Measurements from ENCODE around the gene TARDBP.
"Not testable (repeated sequence)": the region's sequence is repeated elsewhere in the genome, so short reads cannot be mapped to it uniquely, and the experiment has no call there.

The TARDBP gene

DNA sequence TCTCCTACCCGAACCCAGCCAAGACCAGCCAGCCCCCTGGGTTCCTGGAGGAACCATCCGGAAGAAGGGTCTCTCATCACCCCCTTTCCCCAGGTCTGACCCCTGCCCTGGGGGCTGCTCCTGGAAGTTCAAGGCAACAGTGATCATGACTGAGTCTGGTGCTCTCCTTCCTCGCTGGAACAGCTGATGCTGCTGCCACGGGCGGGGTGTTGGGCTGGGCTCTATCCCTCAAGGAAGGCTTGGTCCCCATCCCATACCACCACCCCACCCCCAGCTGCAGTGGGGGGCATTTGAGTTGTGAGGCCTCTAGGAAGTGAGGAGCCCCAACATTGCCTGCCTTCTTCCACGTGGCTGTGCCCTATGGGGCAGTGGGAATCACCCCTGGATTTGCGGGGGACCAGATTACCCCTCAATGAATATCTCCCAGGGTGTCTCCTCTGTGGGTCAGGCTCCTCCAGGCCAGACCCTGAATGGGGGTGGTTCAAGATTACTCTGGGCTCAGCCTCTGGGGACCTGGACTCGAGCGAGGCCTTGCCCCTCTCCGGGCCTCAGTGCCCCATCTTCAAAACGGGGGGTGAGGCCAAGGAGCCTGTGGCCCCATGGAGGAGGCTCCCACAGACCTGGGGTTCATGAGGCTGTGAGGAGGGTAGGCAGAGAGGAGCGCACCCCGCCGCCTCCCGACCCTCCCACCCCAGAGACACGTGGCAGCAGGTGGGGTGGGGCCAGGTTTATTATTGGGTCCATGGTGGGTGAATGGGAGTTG lies 31.8 kb downstream of the TARDBP start:
- no peak for DNase-seq

DNA sequence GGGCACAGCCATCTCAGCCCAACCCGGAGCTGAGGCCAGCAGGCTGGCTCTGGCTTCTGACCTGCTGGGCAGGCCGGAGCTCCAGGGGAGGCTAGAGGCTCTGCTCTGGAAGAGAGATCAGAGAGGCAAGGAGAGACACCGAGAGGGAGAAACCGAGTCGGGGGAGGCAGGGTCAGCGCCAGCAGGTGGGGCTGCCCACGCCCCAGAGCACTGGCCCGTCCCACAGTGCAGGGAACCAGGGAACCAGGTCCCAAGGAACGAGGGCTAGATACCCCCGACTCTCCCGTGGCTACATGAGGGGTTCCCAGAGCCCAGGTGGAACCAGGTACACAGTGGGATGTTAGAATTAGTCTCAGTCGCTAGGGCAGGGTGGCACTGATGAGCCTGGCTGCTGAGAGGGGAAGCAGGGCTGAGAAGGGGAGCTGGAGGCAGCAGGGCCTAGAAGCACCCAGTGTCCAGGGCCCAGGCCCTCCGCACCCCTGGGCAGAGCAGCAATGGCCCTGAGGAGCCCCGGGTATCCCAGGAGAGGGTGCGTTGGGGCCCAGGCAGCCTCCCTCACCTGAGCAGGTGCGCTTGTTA lies 32.5 kb downstream of the TARDBP start:
- no peak for DNase-seq

DNA sequence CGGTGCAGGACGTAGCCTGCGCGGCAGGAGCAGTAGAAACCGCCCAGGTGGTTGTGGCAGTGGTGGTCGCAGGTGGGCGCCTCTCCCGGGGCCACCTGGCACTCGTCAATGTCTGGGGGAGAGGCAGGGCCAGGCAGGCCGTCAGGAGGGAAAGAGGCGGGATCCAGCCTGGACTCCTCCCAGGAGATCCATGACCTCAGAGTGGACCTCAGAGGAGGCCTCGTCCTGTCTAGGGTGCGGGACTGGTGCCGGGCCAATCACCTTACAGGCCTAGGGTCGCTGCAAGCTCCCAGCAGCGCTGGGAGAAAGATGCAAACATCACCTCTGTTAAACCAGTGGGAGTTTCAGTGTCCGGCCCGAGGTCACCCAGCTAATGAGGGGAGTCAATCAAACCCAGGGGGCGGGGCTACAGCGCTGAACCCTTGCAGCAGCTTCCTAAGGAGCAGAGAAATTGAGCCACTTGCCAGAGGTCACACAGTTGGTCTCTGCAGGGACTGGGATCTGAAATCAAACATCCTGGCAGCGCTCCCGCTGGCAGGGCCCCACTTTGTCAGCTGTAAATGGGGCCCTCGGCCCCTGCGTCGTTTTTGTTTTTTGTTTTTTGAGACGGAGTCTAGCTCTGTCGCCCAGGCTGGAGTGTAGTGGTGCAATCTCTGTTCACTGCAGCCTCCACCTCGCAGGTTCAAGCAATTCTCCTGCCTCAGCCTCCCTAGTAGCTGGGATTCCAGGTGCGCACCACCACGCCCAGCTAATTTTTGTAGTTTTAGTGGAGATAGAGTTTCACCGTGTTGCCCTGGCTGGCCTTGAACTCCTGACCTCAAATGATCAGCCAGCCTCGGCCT lies 33.2 kb downstream of the TARDBP start:
- peak; percentile 21 for DNase-seq

DNA sequence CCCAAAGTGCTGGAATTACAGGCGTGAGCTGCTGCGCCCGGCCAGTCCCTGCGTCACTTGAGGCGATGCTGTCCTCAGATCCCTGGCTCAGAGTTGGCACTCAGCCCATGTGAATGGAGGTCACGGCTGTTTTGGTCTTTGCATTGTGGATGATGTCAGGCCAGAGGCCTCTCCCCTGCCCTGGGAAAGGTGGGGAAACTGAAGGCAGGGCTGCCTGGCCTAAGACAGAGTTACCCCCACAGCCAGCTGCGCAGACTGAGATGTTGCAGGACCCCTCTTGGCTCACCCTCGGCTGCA lies 33.8 kb downstream of the TARDBP start:
- DNase-seq = no peak

DNA sequence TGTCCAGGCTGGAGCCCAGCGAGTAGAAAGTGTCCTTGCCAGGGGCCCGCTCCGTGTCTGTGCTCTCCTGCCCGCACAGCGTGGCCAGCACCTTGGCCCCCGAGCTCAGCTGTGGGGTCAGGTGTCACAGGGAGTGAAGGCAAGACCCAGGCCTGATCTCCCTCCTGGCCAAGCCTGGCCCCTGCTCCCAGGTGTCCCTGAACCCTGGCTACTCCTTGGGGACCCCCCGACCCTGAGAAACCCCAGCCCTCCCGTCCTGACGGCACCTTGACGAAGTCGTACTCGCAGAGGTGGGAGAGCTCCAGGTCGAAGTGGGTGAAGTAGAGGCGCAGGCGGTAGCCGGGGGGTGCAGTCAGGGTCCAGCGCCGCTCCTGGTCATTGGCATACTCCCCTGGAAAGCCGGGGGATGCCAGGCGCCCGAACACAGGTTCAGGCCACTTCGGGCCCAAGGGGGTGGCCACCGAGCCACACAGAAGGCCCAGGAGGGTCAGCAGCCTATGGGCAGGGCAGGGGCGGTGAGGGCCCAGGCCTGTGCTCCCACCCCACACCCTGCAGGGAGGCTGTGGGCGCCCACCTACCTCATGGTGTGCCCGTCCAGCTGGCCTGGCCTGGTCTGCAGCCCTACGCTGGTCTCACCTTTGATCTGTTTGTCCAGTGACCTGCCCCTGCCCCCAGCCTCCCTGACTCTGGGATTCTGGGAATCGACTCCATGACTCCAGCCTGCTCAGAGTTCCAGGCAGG lies 34.3 kb downstream of the TARDBP start, which contains the start of gene MASP2:
Gene MASP2, minus strand, starts transcription at position 615 of the 741 bp plus-strand sequence. Its CDS starts 32 bp downstream, at position 583.
- no peak for DNase-seq

DNA sequence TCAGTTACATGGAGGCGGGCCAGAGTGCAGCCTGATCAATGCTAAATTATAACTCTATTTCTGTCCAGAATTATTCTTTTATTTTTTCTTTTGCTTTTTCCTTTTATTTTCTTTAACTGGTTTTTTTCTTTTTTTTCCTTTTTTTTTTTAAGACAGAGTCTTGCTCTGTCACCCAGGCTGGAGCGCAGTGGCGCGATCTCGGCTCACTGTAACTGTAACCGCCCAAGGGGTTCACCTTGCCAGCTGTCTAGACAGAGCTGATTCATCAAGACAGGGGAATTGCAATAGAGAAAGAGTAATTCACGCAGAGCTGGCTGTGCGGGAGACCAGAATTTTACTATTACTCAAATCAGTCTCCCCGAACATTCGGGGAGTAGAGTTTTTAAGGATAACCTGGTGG lies 38.7 kb downstream of the TARDBP start:
- not testable (repeated sequence) for DNase-seq

DNA sequence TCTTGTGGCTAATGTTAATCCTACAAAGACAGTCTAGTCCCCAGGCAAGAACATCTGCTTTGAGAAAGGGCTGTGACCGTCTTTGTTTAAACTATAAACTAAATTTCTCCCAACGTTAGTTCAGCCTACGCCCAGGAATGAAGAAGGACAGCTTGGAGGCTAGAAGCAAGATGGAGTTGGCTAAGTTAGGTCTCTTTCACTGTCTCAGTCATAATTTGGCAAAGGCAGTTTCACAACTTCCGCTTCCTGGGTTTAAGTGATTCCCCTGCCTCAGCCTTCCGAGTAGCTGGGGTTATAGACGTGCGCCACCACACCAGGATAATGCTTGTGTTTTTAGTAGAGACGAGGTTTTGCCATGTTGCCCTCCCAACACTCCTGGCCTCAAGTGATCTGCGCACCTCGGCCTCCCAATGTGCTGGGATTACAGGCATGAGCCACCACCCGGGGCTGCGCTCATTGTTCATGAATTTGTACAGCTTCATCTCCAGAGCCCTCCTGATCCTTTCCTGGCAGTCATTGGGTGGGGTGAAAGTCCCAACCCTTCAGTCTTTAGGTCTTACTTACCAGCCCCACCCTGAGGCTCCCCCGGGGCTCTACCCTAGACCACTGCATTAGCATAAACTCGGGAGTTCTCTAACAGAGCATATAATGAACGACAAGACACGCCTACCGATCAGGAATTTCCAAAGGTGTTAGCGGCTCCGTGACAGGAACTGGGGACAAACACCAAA lies 39.5 kb downstream of the TARDBP start:
- no peak for DNase-seq

DNA sequence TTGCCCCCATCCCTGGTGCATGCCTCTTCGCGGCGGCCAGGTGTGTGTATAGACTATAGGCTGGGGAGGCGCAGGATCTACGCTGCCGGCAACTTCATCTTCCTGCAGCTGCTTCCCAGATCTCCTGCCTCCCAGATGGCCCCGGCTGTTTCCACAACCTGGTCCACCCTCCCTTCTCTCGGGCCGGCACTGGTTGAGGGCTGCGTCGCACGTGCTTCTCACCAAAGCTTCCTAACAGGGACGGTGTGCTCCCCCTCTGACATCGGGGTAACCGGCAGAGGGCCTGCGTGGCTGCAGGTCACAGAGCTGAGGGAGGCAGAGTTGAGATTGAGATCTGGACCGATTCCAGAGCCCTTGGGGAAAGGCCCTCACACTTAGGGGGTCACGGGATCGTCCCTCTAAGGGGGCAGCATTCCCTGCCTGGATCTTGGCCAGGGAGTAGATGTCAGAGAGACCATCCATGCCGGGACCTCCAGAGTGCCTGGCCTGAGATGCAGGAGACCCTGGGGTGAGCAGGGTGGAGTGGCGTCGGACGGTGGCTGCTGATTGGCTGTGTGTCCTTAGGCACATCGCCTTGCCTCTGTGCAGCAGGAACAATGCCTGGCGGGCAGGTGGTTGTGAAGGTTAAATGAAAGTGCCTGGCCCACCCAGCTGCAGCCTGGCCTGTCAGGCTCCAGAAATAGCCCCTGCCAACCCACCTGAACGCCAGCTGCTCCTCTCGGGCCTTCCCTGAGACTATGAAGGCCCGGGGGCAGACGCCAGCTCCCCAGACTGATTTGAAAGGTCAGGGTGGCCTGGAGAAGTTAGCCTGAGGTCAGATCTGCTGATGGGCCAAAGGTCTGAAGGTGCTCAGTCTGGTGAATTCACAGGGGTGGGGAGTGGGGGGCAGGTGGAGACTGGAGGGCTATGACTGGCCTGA lies 40.6 kb downstream of the TARDBP start:
- peak; percentile 85 for DNase-seq

DNA sequence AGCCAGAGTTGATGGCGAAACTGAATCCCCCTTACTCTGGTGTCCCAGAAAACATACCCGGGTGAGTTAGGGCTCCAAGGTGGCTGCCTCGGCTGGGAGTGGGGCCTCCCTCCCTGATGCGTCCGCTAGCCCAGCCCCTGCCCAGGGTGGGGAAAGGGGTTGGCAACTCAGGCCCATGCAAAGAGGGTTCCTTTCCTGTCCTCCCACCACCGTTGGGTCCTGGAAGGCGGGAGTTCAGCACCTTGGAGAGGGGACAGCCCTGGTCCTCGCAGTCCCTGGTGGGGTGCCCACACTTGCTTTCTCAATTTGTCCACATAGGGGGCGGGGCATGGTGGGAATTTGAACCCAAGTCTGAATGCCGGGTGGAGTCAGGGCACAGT lies 41.3 kb downstream of the TARDBP start:
- DNase-seq = peak; percentile 37

DNA sequence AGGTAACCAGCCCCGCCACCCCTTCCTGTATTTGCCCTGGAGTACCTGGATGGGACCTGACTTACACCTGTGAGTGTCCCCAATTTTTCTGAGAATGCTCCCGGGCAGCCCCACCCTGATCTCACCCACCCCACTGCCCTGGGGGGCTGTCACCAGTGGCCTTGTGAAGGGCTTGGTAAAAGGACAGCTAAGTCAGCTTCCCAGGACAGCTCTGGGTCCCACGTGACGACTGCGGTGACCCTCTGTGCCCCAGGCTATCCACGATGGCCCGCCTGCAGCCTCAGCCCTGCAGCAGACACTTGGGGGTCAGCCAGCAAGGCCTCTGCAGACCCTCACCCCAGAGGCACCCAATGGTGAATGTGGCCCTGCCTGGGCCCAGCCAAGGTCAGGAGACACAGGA lies 41.7 kb downstream of the TARDBP start:
- DNase-seq = no peak

DNA sequence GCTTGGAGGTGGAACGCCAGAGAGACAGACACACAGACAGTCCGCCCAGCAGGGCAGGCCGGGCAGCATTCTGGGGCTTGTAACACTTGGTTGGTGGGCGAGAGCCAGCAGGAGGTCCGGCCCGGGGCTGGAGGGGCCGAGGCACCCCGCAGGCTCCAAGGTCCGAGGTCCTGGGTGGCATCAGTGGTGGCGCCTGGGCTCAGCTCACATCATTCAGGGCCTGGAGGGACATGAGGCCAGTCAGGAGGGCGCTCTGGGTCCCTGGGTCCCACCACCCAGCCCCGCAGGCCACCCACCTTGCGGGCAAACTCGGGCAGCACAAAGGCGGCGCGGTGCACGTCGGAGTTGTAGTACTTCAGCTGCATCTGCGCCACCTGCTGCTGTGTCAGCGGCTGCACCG lies 42.2 kb downstream of the TARDBP start:
- no peak for DNase-seq

DNA sequence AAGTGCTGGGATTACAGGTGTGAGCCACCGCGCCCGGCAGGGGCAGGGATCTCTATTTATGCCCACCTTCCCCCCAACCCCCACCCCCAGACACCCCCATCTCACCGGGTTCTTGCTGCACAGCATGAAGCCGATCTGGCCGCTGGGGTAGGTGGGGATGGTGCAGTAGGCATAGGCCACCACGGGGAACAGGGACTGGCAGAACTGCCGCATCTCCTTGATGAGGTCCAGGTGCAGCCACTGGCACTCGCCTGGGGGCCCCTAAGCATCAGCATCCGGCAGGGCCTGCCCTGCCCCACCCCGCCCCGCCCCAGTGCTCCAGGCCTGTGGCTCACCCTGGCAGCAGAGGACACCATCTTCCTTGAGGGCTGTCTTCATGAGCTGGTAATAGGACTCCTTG lies 43.2 kb downstream of the TARDBP start:
- DNase-seq = no peak

DNA sequence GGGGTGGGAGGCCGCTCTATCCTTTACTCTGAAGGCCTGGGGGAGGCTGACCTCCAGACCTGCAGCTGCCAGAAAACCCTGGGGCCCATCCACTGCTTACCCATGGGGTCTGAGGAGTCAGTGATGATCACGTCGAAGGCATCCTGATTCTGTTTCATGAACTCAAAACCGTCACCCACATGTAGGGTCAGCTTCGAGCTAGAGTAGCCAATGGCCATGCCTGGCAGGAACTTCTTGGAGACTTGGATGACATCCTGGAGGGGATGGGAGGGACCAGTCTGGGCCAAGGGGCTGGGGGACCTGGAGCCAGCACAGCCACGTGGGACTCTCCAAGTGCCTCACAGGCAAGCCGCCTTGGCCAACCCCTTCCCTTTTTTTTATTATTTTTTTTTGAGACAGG lies 44.0 kb downstream of the TARDBP start:
- no peak for DNase-seq

DNA sequence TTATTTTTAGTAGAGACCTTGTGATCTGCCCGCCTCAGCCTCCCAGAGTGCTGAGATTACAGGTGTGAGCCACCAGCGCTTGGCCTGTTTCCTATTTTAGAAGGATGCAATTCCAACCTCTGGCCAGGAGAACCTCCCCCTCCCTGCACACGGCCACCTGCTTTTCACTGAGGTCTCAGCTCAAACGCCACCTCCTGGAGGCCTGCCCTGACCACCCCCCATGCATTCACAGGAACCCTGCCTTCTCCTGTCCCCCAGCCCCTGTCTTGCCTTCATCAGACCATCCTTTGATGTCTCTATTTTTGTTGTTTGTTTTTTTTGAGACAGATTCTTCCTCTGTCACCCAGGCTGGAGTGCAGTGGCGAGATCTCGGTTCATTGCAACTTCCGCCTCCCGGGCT lies 45.0 kb downstream of the TARDBP start:
- peak; percentile 27 for DNase-seq

DNA sequence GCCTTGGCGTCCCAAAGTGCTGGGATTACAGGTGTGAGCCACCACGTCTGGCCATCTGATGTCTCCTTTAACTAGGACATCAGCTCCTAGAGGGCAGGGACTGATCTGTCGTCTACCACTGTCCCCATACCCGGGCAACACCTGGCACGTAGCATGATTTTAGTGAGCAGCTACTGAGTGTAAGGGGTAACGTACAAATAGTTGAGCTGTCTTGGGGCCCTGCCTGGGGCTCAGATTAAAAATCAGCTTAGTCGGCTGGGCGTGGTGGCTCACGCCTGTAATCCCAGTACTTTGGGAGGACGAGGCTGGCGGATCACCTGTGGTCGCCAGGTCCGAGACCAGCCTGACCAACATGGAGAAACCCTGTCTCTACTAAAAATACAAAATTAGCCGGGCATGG lies 45.6 kb downstream of the TARDBP start:
- DNase-seq = no peak

DNA sequence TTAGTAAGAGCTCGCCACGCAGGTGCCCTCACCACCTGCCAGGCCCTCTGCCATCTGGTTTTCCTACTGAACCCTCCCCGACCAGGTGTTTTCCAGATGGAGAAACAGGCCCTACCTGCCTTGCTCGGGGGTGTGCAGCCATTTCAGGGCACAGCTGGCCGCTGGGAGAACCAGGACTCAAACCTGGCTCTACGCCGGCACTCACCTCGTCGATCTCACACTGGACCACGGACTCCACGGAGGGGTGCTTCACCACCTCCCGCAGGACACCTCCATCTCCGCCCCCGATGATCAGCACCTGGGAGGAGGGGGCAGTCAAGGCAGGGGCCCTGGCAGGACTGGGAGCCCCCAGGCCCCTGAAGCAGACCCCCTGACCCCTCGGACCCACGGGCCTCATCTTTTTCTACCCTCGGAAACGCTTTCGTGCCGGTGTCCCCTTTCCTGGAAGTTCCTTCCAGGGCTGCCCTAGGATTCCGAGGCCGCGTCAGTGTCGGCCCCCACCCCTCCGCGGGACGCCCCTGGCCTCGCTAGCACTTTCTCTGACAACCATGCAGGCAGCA lies 46.2 kb downstream of the TARDBP start:
- peak; percentile 95 for DNase-seq

DNA sequence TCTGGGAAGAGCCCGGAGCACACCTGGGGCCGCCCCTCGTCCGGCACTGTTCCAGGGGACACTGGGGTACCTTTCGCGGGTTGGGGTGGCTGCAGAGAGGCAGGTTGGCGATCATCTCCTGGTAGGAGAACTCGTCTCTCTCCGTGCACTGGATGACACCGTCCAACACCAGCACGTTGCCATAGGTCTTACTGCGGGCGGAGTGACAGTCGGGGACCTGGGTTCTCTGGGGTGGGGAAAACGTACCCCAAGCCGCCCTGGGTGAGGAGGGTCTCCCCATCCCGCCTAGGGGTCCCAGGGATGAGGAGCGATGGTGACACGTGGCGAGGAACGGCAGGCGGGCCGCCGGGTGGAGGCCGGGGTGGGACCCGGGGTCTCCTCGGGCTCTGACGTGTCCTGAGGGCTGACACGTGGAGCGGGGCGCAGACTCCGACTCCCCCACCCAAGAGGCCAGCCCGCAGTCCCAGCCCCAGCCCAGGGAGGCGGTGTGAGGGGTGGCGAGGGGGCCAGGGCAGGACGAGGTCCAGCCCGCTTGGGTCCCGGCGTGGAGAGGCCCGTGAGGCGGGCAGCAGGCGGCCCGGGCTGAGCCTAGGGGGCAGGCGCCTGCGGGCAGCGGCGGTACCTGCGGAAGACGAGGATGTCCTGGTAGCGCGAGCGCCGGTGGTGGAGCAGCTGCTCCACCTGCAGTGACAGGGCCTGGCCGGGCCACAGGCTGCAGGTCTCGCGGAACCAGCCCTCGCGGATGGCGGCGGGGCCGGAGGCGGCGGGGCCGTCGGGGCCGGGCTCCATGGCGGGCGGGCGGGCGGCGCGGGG lies 46.9 kb downstream of the TARDBP start:
- peak; percentile 87 for DNase-seq

DNA sequence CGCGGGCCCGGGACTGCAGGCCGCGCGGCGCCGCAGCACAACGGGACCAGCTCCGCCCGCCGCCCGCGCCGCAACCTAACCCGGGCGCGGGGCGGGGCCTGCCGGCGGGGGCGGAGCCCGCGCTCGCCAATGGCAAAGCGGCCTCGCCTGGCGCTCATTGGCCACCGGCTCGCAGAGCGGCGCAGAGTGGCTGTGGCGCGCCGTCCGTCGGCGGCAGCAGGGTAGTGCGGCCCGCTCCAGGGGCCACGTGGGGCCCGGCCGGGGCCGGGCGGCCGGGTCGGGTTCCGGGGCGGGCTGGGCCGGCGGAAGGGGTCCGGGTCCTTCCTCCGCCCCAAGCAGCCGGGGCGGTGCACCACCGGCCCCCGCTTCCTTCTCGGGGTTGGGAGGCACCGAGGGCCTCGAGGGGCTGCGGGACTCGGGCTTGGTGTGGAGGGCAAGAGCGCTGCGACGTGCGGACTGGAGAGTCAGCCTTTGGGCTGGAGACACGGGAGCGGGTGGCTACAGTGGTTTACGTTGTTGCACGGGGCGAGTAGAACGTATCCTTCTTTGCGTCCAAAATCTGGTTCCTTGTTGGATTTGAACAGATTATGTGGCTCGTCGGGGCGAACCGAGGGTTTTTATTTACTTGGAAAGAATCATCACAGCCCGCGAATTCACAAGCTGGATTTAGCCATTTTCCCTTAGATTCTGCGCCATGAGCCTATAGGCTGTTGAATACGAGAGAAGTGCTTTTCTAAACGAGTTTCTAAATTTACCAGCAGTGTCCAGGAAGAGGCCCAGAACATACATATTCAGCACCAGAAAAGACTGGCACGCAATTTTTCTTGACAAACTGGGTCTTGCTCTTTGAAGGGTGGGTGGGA lies 47.7 kb downstream of the TARDBP start, which contains the start of gene SRM:
Gene SRM, minus strand, starts transcription at position 51 of the 863 bp plus-strand sequence. CDS start 75 bp downstream, outside the sequence.
- peak; percentile 97 for DNase-seq

All from DMS53 (cell line).